SJSA1 (cell line): ENCODE results near the gene SERF2. TPM values are rescaled to one million over a fixed set of nuclear protein-coding genes. Genes with fewer than 3 reads are reported as not detected.
A peak's percentile ranks its signal among the peaks of the same experiment; 100 is the strongest.
"Not testable (repeated sequence)": the region's sequence is repeated elsewhere in the genome, so short reads cannot be mapped to it uniquely, and the experiment has no call there.

Experiments
- DNase-seq, 2 experiments: peaks; one replicate each; pipeline ENCODE4 v3.0.0-alpha.2; 2015 to 2020; ENCODE audit warnings: low spot score in 2 of 2, low read depth in 1 of 2
- H3K27ac ChIP-seq: fragments of 250-450 bp; sonication (Bioruptor Pico); 2 replicates; pipeline ENCODE4 v1.5.1; 2020; ENCODE audit warnings: mild to moderate bottlenecking, moderate library complexity
- H3K27me3 ChIP-seq: fragments of 250-450 bp; sonication (Bioruptor Pico); replicated peaks from 2 replicates; pipeline ENCODE4 v1.5.1; 2020; ENCODE audit warnings: mild to moderate bottlenecking, moderate library complexity
- H3K36me3 ChIP-seq: fragments of 250-450 bp; sonication (Bioruptor Pico); 2 replicates; pipeline ENCODE4 v1.5.1; 2020; ENCODE audit warnings: mild to moderate bottlenecking
- H3K4me1 ChIP-seq: fragments of 250-450 bp; sonication (Bioruptor Pico); replicated peaks from 2 replicates; pipeline ENCODE4 v1.6.1; 2021; ENCODE audit warnings: mild to moderate bottlenecking
- H3K4me3 ChIP-seq: fragments of 250-450 bp; sonication (Bioruptor Pico); 2 replicates; pipeline ENCODE4 v1.5.1; 2020; ENCODE audit warnings: mild to moderate bottlenecking
- H3K9me3 ChIP-seq: fragments of 250-450 bp; sonication (Bioruptor Pico); replicated peaks from 2 replicates; pipeline ENCODE4 v1.5.1; 2020; ENCODE audit warnings: mild to moderate bottlenecking
- total RNA-seq: library from RNA; depleted of rRNA; stranded (reverse); fragments of >200 nt; shearing (Covaris generic); gene quantifications from 2 replicates; pipeline ENCODE4 v1.2.3, GENCODE V29; 2014; rRNA removed

Gene SERF2
- 1,081 and 1,697 TPM in 2 replicates for total RNA-seq

DNA sequence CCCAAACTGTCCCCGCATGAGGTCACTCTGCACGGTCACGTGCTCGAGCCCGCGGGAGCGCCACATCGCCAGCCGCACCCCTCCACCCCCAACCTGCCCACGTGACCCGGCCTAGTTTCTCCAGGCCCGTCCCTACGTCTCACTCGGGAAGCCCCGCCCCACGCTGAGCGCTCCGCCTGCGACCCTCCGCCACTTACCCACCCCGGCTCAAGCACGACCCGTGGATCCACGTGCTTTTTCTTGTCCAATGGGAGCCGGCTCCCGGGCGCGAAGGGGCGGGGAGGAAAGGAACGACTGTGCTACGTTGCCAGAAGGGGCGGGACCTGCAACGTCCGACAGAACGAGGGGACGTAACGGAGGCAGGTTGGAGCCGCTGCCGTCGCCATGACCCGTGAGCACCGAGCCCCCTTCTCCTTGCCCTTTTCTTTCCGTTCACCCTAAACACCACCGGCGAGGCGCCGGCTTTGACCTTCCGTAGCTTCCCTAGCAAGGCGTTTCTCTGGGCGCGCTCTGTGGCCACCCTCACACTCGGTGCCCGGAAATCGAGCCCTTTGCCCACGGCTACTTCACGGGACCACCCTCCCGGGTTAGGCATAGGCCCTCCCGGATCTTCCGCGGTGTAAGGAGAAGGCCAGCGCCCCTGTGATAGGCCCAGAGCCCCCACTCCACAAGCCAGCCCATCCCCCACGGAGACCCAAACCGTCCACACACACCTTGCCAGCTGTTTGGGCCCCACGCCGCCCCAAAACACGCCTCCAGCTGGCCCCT lies at the start of gene SERF2:
Gene SERF2 (plus strand): TSS at position 328 of the 768 bp plus-strand sequence. CDS start 57 bp downstream, at position 385.
- Histone ChIP-seq H3K9me3 (no peaks in the 10 kb centered on the region), H3K27me3 (no peaks in the 10 kb centered on the region), H3K4me3 (peak within 1 kb of the TSS; percentile 80), H3K36me3 (peaks cover 49% of the 10 kb centered on the region), H3K4me1 (peaks cover 33% of the 10 kb centered on the region), H3K27ac (peak within 1 kb of the TSS; percentile 91)
- DNase-seq: peak; percentile 99 to 100

DNA sequence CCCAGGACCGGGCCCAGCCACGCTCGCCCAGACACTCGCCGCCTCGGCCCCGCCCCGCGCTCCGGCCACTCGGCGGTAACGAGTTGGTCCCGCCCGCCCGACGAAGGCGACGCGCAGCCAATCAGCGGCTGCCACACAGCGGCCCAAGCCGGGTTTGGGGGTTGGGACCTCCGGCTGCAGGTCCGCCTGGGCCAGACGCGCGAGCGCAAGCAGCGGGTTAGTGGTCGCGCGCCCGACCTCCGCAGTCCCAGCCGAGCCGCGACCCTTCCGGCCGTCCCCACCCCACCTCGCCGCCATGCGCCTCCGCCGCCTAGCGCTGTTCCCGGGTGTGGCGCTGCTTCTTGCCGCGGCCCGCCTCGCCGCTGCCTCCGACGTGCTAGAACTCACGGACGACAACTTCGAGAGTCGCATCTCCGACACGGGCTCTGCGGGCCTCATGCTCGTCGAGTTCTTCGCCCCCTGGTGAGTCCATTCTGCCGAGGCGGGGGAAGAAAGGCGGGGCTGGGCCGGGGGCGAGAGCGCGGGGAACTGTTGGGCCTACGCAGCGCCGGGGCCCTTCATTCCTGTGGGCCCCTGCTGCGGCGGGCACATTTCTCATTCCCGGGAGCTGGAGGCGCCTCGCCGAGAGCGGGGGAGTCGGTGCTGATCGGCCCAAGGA lies 45.7 kb upstream of the SERF2 start, which contains the start of gene PDIA3:
Gene PDIA3 (plus strand): TSS at position 194 of the 658 bp plus-strand sequence. CDS start 102 bp downstream, at position 296.
- H3K27me3 ChIP-seq: not testable (repeated sequence)

DNA sequence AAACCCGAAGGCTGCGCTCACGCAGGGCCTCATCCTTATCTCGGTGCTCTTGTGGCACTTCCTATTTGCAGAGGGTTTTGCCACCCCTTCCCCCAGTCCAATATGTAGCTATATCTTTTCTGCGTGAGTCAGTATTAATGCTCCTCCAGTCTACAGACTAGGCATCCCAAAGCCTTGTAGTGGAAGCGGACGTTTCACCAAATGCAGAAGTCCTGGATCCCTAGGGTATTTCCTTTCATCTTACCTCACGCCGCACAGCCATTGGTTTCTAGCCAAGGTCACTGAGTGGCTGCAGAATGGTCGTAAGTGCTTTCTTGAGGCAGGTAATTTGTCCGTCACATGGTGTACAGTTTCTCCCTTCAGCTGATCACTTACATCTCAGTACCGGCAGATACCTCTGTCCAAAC lies 45.2 kb upstream of the SERF2 start:
- peaks cover 27% of the 10 kb centered on the region for H3K36me3 ChIP-seq
- not testable (repeated sequence) for H3K27me3 ChIP-seq, H3K9me3 ChIP-seq, H3K4me1 ChIP-seq
- H3K27ac ChIP-seq: peak overlapping the region; percentile 82
- DNase-seq: peak in 1 of 2 experiments; percentile 53
- H3K4me3 ChIP-seq: peak overlapping the region; percentile 64

More for the DNA sequence above, 45.7 kb upstream of the SERF2 start, which contains the start of gene PDIA3:
- H3K4me1 ChIP-seq, H3K9me3 ChIP-seq: not testable (repeated sequence)
- H3K36me3 ChIP-seq: peaks cover 21% of the 10 kb centered on the region
- DNase-seq: peak; percentile 88 to 94
- H3K27ac ChIP-seq: peak within 1 kb of the TSS; percentile 82
- peak within 1 kb of the TSS; percentile 64 for H3K4me3 ChIP-seq

DNA sequence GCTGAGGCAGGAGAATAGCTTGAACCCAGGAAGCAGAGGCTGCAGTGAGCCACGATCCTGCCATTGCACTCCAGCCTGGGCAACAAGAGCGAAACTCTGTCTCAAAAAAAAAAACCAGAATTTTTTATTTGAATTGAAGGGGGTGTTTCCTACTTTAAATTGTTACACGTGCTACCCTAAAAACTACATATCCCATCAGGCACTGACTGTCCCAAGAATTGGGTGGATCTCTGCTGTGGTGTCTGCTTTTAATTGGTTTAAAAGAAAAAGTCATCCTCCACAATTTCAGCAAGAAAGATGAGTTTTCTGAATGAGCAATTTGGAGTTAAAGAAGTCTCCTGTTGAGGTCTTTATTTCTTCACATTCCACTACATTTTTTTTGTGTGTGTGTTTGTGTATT lies 43.7 kb upstream of the SERF2 start:
- peaks cover 41% of the 10 kb centered on the region for H3K36me3 ChIP-seq
- peaks cover 5% of the 10 kb centered on the region for H3K4me1 ChIP-seq
- H3K9me3 ChIP-seq: no peaks in the 10 kb centered on the region
- no peak overlapping the region for H3K27ac ChIP-seq
- no peaks in the 10 kb centered on the region for H3K27me3 ChIP-seq
- DNase-seq: no peak
- no peak overlapping the region for H3K4me3 ChIP-seq

DNA sequence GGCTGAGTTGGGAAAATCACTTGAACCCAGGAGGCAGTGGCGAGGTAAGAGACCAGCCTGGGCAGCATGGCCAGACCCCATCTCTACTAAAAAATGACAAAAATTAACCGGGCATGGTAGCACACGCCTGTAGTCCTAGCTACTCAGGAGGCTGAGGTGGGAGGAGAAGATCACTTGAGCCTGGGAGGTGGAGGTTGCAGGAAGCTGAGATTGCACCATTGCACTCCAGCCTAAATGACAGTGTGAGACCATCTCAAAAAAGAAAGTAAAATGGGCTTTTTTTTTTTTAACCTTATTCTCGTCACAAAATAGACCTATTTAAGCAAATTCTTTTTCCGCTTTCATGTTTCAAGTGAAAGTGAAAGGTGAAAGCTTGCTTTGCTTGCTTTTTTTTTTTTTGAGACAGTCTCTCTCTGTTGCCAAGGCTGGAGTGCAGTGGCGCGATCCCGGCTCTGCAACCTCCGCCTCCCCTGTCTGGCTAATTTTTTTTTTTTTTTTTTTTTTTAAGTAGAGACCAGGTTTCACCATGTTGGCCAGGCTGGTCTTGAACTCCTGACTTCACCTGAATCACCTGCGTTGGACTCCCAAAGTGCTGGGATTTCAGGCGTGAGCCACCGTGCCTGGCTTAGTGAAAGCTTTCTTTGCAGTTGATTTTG lies 42.3 kb upstream of the SERF2 start:
- H3K4me1 ChIP-seq: peaks cover 5% of the 10 kb centered on the region
- no peaks in the 10 kb centered on the region for H3K9me3 ChIP-seq
- H3K27ac ChIP-seq: no peak overlapping the region
- H3K27me3 ChIP-seq: no peaks in the 10 kb centered on the region
- H3K4me3 ChIP-seq: no peak overlapping the region
- no peak for DNase-seq
- H3K36me3 ChIP-seq: peaks cover 55% of the 10 kb centered on the region

DNA sequence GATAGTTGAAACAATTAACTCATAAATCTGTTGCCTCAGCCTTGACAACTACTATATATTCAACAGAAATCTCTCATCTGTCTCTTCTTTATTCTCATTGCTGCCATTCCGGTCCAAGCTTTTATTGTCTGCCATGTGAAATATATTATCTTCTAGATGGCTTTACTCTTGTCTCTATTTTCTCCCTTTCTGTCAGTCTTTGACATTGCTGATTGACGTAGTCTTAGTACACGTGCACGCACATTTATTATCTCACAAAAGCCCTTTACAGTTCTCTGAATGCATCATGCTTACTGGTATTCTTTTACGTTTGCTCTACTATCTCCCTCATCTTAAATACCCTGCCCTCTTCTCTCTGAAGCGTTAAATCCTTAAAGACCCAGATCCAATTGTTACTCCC lies 40.2 kb upstream of the SERF2 start:
- Histone ChIP-seq H3K36me3 (peaks cover 71% of the 10 kb centered on the region), H3K27me3 (no peaks in the 10 kb centered on the region), H3K27ac (no peak overlapping the region), H3K4me1 (no peaks in the 10 kb centered on the region), H3K9me3 (no peaks in the 10 kb centered on the region), H3K4me3 (no peak overlapping the region)
- DNase-seq: no peak

DNA sequence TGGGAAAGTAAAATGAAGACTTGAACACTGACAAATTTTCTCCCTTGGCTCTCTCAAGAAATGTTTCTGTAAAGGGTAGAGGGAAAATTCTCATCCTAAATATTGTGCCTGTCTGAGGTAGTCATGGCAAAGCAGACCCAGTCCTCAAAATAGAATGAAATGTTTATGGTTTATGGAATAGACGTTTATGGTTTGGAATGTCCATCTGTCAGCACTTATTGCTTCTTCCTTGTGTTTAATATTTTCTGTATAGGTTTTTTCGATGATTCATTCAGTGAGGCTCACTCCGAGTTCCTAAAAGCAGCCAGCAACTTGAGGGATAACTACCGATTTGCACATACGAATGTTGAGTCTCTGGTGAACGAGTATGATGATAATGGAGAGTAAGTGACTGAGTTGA lies 29.3 kb upstream of the SERF2 start:
- Histone ChIP-seq H3K27me3 (no peaks in the 10 kb centered on the region), H3K4me3 (no peak overlapping the region), H3K9me3 (no peaks in the 10 kb centered on the region), H3K27ac (no peak overlapping the region), H3K4me1 (no peaks in the 10 kb centered on the region), H3K36me3 (peaks cover 96% of the 10 kb centered on the region)
- DNase-seq: no peak

DNA sequence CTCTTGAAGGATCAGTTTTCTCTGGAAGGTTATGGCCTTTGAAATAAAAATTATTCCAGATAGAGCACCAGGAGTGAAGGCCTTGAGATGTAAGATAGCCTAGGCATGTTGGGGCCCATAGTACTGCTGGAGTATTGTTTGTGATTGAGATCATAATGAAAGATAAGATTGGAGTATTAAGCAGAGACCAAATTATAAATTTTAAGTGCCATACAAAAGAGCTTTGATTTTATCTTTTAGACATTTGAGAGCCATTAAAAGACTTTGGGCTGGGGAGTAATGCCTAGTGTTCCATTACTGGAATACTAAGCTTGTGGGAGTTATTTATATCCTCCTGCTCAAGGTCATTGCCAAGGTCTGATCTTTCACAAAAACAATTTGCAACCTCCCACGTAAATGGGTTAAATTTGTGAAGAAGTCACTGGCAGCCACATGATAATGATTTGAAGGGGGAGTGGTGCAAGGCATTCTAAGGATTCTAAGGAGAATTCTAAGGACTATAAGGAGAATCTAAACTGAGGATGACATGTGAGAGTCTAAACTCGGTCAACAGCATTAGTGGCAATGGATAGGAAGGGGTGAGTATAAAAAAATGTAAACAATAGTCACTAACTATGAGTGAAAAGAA lies 28.2 kb upstream of the SERF2 start:
- no peak for DNase-seq
- Histone ChIP-seq H3K9me3 (no peaks in the 10 kb centered on the region), H3K4me3 (no peak overlapping the region), H3K27ac (no peak overlapping the region), H3K36me3 (peaks cover 99% of the 10 kb centered on the region), H3K27me3 (no peaks in the 10 kb centered on the region), H3K4me1 (no peaks in the 10 kb centered on the region)

DNA sequence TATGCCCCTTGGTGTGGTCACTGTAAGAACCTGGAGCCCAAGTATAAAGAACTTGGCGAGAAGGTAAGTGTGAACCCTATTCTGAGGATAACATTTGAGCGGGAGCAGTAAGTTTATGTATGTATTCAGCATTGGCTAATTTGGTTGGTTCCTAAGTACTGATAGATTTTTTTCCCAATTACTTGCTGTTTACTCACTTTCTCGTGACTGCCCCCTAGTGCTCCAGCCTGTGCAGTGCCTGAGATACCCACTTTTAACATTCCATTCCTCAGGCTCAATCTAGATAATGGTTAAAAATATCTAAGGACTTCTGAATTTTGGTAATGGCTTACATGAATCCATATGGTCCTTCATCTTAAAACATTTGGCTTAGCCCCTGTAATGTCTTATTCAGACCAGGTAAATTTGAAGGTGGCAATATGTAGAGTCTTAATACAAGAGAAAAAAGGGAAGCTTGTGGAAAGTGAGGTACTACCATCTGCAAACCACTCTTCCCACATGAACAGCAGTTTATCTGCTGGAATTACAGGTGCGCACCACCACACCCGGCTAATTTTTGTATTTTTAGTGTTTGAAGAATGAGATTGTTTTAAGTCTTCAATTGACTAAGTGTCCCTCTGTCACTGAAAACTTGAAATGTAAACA lies 22.4 kb upstream of the SERF2 start:
- Histone ChIP-seq H3K4me3 (no peak overlapping the region), H3K9me3 (no peaks in the 10 kb centered on the region), H3K4me1 (no peaks in the 10 kb centered on the region), H3K36me3 (peaks cover 95% of the 10 kb centered on the region), H3K27me3 (no peaks in the 10 kb centered on the region), H3K27ac (no peak overlapping the region)
- peak; percentile 39 to 63 for DNase-seq

DNA sequence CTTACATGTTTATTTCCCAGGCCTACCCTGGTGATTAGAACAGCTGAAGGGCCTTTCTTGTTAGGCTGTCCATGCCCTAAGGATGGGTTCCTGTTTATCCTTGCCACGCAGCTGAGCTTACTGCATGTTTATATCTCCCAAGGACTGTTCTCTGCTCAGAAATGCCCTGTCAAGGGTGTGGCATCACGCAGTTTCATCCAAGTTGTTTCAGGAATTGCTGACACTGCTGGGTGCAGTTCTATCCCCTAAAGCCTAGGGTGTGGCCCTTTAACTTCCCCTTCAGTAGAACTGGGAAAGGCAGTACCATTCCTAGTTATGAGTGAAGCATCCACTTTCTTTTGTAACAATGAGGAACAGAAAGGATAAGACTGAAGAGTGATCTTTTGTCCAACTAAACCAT lies 20.3 kb upstream of the SERF2 start:
- peaks cover 74% of the 10 kb centered on the region for H3K36me3 ChIP-seq
- H3K4me3 ChIP-seq: no peak overlapping the region
- no peak overlapping the region for H3K27ac ChIP-seq
- H3K4me1 ChIP-seq: peaks cover 6% of the 10 kb centered on the region
- DNase-seq: no peak
- no peaks in the 10 kb centered on the region for H3K27me3 ChIP-seq
- H3K9me3 ChIP-seq: no peaks in the 10 kb centered on the region

DNA sequence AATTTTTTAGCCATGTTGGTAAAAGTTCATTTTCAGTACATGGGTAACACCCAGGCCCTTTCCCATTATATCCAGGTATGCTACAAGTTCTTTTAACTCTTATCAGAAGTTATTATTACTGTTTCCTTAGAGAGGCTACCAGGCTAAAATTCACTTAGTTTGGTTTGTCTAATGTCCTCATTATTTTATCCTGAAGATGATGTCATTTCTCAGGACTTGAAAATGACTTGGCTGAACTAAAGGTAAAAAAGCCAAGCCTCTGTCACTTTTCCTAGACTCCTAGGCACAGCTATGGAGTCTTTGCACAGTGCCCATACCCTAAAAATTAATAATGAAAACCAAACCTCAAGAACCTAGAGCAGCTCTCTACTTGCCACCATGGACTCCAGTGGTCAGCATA lies 19.5 kb upstream of the SERF2 start:
- Histone ChIP-seq H3K4me1 (peaks cover 9% of the 10 kb centered on the region), H3K9me3 (no peaks in the 10 kb centered on the region), H3K36me3 (peaks cover 66% of the 10 kb centered on the region), H3K27ac (no peak overlapping the region), H3K27me3 (no peaks in the 10 kb centered on the region), H3K4me3 (no peak overlapping the region)
- DNase-seq: no peak

DNA sequence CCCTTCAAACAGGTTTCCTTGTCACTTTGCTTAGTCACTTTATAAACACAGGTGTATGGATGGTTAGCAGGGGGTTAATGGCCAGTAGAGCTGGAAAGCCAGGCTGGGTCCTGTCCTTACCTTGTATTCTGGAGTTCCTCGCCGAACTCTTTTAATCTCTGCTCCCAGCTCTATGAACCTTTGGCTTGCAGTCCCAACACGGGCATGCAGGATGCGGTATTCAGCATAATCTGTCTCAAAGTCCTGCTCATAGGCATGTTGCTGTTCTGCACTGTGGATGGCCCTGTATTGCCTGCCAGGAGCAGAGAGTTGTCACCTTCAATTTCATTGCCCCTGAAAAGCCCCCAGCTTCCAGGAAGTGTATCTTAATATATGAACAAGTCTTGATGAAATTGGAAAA lies 18.1 kb upstream of the SERF2 start:
- Histone ChIP-seq H3K4me1 (peaks cover 9% of the 10 kb centered on the region), H3K9me3 (no peaks in the 10 kb centered on the region), H3K27ac (no peak overlapping the region), H3K36me3 (peaks cover 51% of the 10 kb centered on the region), H3K27me3 (no peaks in the 10 kb centered on the region), H3K4me3 (no peak overlapping the region)
- DNase-seq: no peak

DNA sequence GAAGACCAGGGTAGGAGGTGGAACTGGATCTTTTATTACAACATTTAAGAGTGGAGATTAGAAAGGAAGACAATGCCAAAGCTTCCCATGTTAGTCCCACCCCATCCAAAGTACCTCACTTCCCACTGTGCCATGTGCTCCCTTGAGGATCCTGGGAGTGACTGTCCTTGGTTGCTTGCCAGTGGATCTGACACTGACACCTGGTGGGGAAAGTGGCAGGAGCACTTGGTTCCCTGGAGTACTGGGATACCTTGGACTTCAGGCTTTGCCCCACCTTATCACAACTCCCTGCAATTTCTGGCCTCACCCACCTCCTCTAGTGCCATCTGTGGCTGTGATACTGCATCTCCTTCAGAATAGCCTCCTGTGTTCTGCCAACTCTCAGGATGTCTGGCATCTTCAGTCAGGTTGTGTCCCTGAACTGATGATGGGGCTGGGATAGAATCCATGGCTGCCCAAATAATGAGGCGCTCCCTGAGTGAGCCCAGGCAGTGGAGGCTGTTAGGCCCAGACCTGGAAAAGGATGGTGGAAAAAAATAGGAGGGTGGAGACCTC lies 16.6 kb upstream of the SERF2 start:
- peak; percentile 30 to 59 for DNase-seq
- Histone ChIP-seq H3K27me3 (no peaks in the 10 kb centered on the region), H3K9me3 (no peaks in the 10 kb centered on the region), H3K4me1 (peaks cover 9% of the 10 kb centered on the region), H3K27ac (no peak overlapping the region), H3K4me3 (no peak overlapping the region), H3K36me3 (peaks cover 37% of the 10 kb centered on the region)
